Upper lobe of left lung (tissue), 4 donors: ENCODE results near the gene CD8B2.

ENCODE experiments used
- EP300 ChIP-seq, 4 donors: sonication (generic); formaldehyde crosslinking; IDR thresholded peaks; one replicate each; pipeline ENCODE4 v1.5.1; 2017; ENCODE audit warnings: antibody characterized with exemption in 4 of 4, control low read depth in 2 of 4
- POLR2A ChIP-seq, 4 donors: fragments of 450-650 bp; IDR thresholded peaks; one replicate each; pipeline ENCODE4 v1.5.1; 2016 to 2017; ENCODE audit warnings: antibody characterized with exemption in 4 of 4, mild to moderate bottlenecking in 2 of 4
- POLR2AphosphoS5 ChIP-seq, 2 donors: sonication (generic); formaldehyde crosslinking; IDR thresholded peaks; one replicate each; pipeline ENCODE4 v1.5.1; 2017; ENCODE audit warnings: antibody characterized with exemption in 2 of 2
- TF ChIP-seq, protein P1 (sequence below), 6 experiments: fragments of 450-650 bp in 4 of 6; fragments of 200-600 bp in 2 of 6; sonication (generic) in 2 of 6; IDR thresholded peaks; one replicate each; pipeline ENCODE4 v1.5.1; 2016 to 2019; ENCODE audit warnings: antibody characterized with exemption in 6 of 6

DNA sequence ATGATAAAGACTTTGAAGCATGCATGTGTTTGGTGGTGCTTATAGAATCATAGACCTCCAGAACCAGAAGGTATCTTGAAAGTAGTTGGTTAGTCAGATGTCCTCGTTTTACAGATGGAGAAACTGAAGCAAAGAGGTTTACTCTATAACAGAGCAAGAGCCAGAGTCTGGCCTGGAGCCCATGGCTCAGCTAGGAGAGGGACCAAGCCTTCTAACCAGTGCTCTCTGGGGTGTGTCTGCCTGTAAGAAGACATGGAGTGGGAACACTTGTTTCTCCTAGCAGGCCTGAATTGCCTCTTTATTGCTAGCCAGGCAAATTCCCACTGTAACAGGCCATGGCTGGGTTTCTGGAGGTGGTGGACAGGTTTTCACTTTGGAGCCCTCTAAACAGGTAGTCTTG, 67.9 kb downstream of the CD8B2 start:
- TF ChIP-seq POLR2A (IDR thresholded peaks at IDR 0.05) (no peak), POLR2AphosphoS5 (IDR thresholded peaks at IDR 0.05) (no peak), EP300 (IDR thresholded peaks at IDR 0.05) (no peak)
- TF ChIP-seq, protein P1, sequence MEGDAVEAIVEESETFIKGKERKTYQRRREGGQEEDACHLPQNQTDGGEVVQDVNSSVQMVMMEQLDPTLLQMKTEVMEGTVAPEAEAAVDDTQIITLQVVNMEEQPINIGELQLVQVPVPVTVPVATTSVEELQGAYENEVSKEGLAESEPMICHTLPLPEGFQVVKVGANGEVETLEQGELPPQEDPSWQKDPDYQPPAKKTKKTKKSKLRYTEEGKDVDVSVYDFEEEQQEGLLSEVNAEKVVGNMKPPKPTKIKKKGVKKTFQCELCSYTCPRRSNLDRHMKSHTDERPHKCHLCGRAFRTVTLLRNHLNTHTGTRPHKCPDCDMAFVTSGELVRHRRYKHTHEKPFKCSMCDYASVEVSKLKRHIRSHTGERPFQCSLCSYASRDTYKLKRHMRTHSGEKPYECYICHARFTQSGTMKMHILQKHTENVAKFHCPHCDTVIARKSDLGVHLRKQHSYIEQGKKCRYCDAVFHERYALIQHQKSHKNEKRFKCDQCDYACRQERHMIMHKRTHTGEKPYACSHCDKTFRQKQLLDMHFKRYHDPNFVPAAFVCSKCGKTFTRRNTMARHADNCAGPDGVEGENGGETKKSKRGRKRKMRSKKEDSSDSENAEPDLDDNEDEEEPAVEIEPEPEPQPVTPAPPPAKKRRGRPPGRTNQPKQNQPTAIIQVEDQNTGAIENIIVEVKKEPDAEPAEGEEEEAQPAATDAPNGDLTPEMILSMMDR (IDR thresholded peaks at IDR 0.05) = no peak
